A673 (cell line): ENCODE measurements around the gene PAPPA.

Experiments used
- CTCF ChIP-seq: fragments of 300-800, 200-600 bp; sonication (generic); conservative IDR thresholded peaks from 2 replicates; pipeline ENCODE4 v1.5.1; 2017; ENCODE audit warnings: low read depth, mild to moderate bottlenecking, antibody characterized with exemption, low read length, moderate library complexity, mixed read lengths
- EZH2 ChIP-seq: fragments of 200-600 bp; sonication (generic); IDR thresholded peaks from 2 replicates; pipeline ENCODE4 v1.6.1; 2017; ENCODE audit warnings: borderline replicate concordance, low read depth, mild to moderate bottlenecking, mixed read lengths, antibody characterized with exemption, low read length; ENCODE audit not compliant: poor library complexity, severe bottlenecking

- TF ChIP-seq EZH2 (no peak), CTCF (no peak)
These were observed 29.0 kb upstream of the PAPPA start for GRCh38 chr9:116124472-116125040.
